KG1 (cell line): ENCODE results near the gene LARGE1.

Experiments
- DNase-seq: peaks from one replicate; lab custom pipeline; 2025; lab: John Stamatoyannopoulos, UW

The LARGE1 gene

GRCh38 chr22:33772745-33773144 is 147.5 kb downstream of the LARGE1 start:
- DNase-seq = no peak

DNA sequence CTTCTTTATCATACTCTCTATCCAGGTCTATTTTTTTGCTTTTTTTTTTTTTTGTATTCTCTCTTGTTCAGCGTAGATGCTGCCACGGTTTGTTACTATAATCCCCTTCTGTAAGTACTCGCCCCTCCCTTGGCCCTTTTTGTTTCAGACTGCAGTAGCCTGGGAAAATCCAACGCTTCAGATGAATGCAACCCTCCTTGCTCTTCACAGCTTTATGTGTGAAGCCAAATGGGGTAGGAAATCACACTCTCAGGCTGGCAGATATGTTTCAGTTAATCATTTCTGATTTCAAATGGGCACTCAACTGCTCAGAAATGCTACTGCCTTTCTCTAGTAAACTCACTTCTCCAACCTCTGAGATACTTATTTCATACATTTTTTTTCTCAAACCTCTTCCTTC is 149.1 kb downstream of the LARGE1 start:
- DNase-seq = no peak

- no peak for DNase-seq
Measured at GRCh38 chr22:33770723-33771122, 149.6 kb downstream of the LARGE1 start.

DNA sequence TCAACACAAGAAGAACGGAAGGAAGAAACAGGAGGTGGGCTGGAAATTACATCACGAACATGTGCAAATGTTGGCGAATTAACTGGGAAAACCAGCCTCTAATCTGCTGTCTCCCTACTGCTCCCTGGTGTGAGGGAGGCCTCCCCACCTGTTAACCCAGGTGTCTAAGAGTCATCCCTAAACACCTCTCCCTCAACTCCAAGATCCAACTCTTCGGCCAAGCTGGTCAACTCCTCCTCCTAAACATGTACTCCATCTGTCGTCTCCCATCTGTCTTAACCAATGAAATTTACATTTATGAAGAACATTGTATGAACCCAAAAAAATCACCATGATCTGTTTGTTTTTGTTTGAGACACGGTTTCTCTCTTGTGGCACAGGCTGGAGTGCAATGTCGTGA is 154.2 kb downstream of the LARGE1 start:
- no peak for DNase-seq

DNA sequence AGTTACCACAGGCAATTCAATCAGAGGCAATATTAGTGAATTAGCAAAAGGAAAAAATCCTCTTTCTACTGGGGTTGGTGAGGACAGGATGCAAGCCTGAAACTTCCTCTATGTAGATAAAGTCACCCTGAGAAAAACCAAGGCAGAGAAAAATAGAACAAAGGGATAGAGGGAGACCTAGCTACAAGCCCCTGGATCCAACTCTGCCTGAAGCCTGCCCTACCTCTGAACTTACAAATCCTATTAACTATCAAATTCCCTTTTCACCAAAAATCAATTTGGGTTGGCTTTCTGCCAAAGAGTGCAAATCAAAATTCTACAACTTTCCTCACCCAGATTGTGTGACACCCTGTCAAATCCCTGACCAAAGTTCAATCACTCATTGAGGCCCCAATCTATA is 161.3 kb downstream of the LARGE1 start:
- no peak for DNase-seq

- no peak for DNase-seq
Measured at GRCh38 chr22:33757802-33758483, 162.3 kb downstream of the LARGE1 start.

DNA sequence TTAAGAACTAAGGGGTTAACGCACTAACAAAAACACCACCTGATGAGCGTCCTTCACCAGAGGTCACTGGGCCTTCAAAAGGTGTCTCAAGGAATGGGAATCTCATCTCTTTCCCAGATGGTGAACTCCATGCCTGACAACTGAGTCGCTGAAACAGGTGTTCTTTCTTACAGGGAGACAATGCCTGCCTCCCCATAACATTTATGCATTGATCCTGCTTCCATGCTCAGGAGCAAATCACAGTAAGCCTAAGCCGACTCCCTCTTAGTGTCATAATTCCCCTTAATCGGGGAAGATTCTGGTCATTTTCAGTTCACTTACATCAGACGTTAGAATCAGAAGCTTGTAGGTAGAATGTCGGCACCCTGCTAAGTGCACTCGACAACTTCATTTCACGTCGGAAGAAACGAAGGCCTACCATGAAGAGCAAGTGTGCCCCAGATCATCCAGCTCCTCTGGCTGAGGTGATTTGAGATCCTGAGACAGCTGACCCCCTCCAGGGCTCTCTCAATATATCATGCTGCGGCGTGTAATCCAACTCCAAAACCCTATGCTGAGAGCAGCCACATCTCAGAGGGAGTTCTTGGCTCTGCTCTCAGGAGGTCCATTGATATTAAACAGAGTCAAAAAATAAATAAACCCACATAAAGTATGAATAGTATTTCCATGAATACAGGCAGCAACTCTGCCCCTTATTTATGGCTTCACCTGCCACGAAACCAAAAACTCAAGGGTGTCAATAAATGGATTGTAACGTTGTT is 163.1 kb downstream of the LARGE1 start:
- no peak for DNase-seq

DNA sequence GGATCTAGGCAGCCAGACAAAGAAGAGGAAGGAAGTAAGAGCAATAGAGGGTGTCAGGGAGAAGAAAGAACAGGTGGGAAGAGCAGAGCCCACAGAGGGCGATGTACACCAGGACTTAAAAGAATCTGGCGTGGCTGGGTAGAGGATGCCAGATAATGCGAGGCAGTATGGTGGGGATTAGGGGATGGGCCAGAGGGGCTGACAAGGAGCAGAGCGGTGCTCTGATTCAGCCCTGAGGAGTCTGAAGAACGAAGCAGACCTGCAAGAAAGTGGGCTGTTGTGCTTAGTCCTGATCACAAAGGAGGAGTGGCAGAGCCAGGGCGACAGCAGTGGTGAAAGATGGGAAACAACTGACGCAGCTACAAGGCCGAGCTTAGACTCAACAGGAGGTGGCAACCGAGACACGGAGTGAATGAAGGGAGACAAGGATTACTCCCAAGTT is 163.7 kb downstream of the LARGE1 start:
- no peak for DNase-seq

GRCh38 chr22:33748714-33749113 is 171.6 kb downstream of the LARGE1 start:
- DNase-seq = no peak

GRCh38 chr22:33747576-33748180 is 172.6 kb downstream of the LARGE1 start:
- no peak for DNase-seq

DNA sequence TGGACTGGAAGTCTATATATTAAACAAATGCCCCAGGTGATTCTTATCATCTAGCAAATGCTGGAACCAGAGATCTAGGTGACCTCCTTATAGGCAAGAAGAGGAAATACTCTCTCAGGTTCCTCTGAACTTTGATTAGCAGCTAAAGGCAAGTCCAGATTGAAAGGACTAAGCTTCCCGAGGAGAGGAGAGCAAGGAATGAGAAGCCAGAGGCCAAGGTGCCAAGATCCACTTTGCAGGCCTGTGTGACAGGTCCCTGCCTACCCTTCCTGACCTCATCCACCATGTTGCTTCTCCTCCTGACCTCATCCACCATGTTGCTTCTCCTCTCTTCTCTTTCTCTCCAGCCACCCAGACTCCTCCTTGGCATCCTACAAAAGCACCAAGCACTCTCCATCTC is 173.2 kb downstream of the LARGE1 start:
- DNase-seq = no peak

- DNase-seq = no peak
Measured at GRCh38 chr22:33746501-33746928, 173.8 kb downstream of the LARGE1 start.

- DNase-seq = no peak
Measured at GRCh38 chr22:33745501-33745900, 174.8 kb downstream of the LARGE1 start.

GRCh38 chr22:33743756-33744155 is 176.5 kb downstream of the LARGE1 start:
- DNase-seq = no peak

GRCh38 chr22:33741025-33741424 is 179.3 kb downstream of the LARGE1 start:
- no peak for DNase-seq

DNA sequence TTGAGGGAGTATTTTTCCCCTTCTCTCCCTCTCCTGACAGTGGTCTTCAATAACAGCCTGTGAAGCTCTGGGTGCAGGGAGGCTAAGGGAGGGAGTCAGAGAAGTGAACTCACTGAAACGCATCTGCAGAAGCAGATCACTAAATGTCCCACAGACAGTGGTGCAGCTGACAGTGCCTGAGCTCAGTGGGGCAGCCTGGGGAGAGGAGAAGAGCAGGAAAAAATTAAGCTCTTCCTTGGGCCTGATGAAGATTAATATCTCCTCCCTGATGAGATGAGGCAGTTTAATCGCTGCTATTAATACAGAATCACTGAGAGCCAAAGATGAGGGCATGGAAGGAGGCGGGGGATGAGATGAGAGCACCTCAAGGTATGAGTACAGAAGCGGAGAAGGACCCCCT is 180.8 kb downstream of the LARGE1 start:
- no peak for DNase-seq

GRCh38 chr22:33737662-33738061 is 182.6 kb downstream of the LARGE1 start:
- no peak for DNase-seq

- DNase-seq = no peak
Measured at GRCh38 chr22:33735978-33736377, 184.3 kb downstream of the LARGE1 start.

DNA sequence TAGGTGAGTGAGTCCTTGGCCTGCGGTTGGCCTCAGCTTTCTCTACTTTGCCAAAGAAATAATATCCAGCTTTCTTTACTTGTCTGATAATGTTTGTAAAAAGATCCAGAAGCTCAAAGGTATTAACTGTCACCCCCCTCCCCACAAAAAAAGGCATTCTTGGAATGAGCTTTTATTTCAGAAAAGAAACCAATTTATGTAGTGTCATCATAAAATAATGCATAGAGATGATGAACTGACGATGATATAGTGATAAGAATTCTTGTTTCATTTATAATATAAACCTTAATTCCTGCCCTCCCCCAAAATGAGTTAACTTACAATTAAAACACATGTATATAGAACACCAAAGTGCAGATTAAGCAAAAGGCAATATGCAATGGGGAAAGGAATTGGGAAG is 191.4 kb downstream of the LARGE1 start:
- no peak for DNase-seq

GRCh38 chr22:33726294-33726734 is 194.0 kb downstream of the LARGE1 start:
- DNase-seq = no peak

- no peak for DNase-seq
Measured at GRCh38 chr22:33723915-33724314, 196.4 kb downstream of the LARGE1 start.

DNA sequence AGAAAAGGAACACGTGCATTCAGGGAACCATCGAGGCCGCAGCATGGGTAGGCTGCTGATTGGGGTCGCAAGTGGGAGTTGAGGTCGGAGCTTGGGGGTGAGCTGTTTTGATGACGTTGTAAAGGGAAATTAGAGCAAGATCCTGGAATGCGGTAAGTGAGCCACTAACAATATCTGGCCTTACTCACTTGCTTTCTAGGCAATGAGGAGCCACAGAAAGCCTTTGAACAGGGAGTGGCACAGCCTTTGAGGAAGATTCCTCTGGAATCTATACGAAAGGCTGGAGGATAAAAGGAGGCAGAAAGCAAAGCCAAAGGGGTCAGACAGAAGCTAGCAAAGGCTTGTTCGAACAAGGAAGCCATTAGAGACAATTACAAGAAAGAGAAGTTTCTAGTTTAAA is 197.5 kb downstream of the LARGE1 start:
- DNase-seq = no peak
